ENCODE results near the gene METTL16. TPM values are rescaled to one million over a fixed set of nuclear protein-coding genes. Genes with fewer than 3 reads are reported as not detected.
A peak's percentile ranks its signal among the peaks of the same experiment; 100 is the strongest.
"Not testable (repeated sequence)": the region's sequence is repeated elsewhere in the genome, so short reads cannot be mapped to it uniquely, and the experiment has no call there.

METTL16 gene
- polyA plus RNA-seq, 4 donors, result 10.7 to 25.2 (median 12.9) TPM

GRCh38 chr17:2445638-2446037, 66.0 kb downstream of the METTL16 start:
- H3K27ac ChIP-seq (ENCODE audit: low read depth in 1 of 3, low read length in 2 of 3), result no peak overlapping the region
- peaks cover 0 to 13% (median 3%) of the 10 kb centered on the region in 3 donors for H3K36me3 ChIP-seq (ENCODE audit: control insufficient read depth in 3 of 3, insufficient read depth in 2 of 3, low read depth in 1 of 3, low read length in 3 of 3)
- H3K4me1 ChIP-seq (ENCODE audit: control insufficient read depth in 3 of 3, insufficient read depth in 2 of 3, low read depth in 1 of 3, low read length in 2 of 3), result peaks cover 0 to 14% (median 0%) of the 10 kb centered on the region in 3 donors
- H3K4me3 ChIP-seq (ENCODE audit: low read depth in 1 of 3, low read length in 3 of 3), result no peak overlapping the region
- no peak for DNase-seq
- H3K27me3 ChIP-seq (ENCODE audit: control insufficient read depth in 3 of 3, insufficient read depth in 3 of 3, low read length in 3 of 3), result no peaks in the 10 kb centered on the region
- 96 to 100% (median 98%) methylated on average over 1 of the region's 1 CpG for whole genome bisulfite sequencing, 3 donors
- peak; percentile 23 for FAIRE-seq
- peaks cover 0 to 4% of the 10 kb centered on the region in 2 donors for H3K9me3 ChIP-seq (ENCODE audit: control insufficient read depth in 2 of 2, insufficient read depth in 1 of 2, low read depth in 1 of 2, low read length in 1 of 2)

- WGBS, 3 donors, result 97 to 98% (median 98%) methylated on average over 8 of the region's 8 CpGs
- H3K27me3 ChIP-seq (ENCODE audit: control insufficient read depth in 3 of 3, insufficient read depth in 3 of 3, low read length in 3 of 3), result no peaks in the 10 kb centered on the region
- H3K4me1 ChIP-seq (ENCODE audit: control insufficient read depth in 3 of 3, insufficient read depth in 2 of 3, low read depth in 1 of 3, low read length in 2 of 3), result peaks cover 0 to 14% (median 0%) of the 10 kb centered on the region in 3 donors
- peaks cover 0 to 24% (median 3%) of the 10 kb centered on the region in 3 donors for H3K36me3 ChIP-seq (ENCODE audit: control insufficient read depth in 3 of 3, insufficient read depth in 2 of 3, low read depth in 1 of 3, low read length in 3 of 3)
- H3K9me3 ChIP-seq (ENCODE audit: control insufficient read depth in 2 of 2, insufficient read depth in 1 of 2, low read depth in 1 of 2, low read length in 1 of 2), result peaks cover 0 to 4% of the 10 kb centered on the region in 2 donors
- no peak overlapping the region for H3K4me3 ChIP-seq (ENCODE audit: low read depth in 1 of 3, low read length in 3 of 3)
- no peak for FAIRE-seq
- no peak overlapping the region for H3K27ac ChIP-seq (ENCODE audit: low read depth in 1 of 3, low read length in 2 of 3)
- DNase-seq, result no peak
Measured at GRCh38 chr17:2444382-2444781, 67.3 kb downstream of the METTL16 start.

GRCh38 chr17:2442166-2442565, 69.5 kb downstream of the METTL16 start:
- DNase-seq (peak; percentile 78 to 90), FAIRE-seq (no peak)
- Histone ChIP-seq H3K4me1 (ENCODE audit: control insufficient read depth in 3 of 3, insufficient read depth in 2 of 3, low read depth in 1 of 3, low read length in 2 of 3) (peaks cover 0 to 14% (median 0%) of the 10 kb centered on the region in 3 donors), H3K36me3 (ENCODE audit: control insufficient read depth in 3 of 3, insufficient read depth in 2 of 3, low read depth in 1 of 3, low read length in 3 of 3) (peaks cover 3 to 39% (median 7%) of the 10 kb centered on the region in 3 donors), H3K27ac (ENCODE audit: low read depth in 1 of 3, low read length in 2 of 3) (peak overlapping the region; percentile 72 to 83 (median 74)), H3K27me3 (ENCODE audit: control insufficient read depth in 3 of 3, insufficient read depth in 3 of 3, low read length in 3 of 3) (no peaks in the 10 kb centered on the region), H3K4me3 (ENCODE audit: low read depth in 1 of 3, low read length in 3 of 3) (no peak overlapping the region), H3K9me3 (ENCODE audit: control insufficient read depth in 2 of 2, insufficient read depth in 1 of 2, low read depth in 1 of 2, low read length in 1 of 2) (peaks cover 0 to 4% of the 10 kb centered on the region in 2 donors)
- 17 to 47% (median 31%) methylated on average over 3 of the region's 3 CpGs for WGBS, 3 donors

GRCh38 chr17:2440930-2441329, 70.8 kb downstream of the METTL16 start:
- 97 to 98% (median 98%) methylated on average over 4 of the region's 4 CpGs for WGBS, 3 donors
- Histone ChIP-seq H3K27ac (ENCODE audit: low read depth in 1 of 3, low read length in 2 of 3) (no peak overlapping the region), H3K36me3 (ENCODE audit: control insufficient read depth in 3 of 3, insufficient read depth in 2 of 3, low read depth in 1 of 3, low read length in 3 of 3) (peaks cover 3 to 47% (median 7%) of the 10 kb centered on the region in 3 donors), H3K27me3 (ENCODE audit: control insufficient read depth in 3 of 3, insufficient read depth in 3 of 3, low read length in 3 of 3) (no peaks in the 10 kb centered on the region), H3K9me3 (ENCODE audit: control insufficient read depth in 2 of 2, insufficient read depth in 1 of 2, low read depth in 1 of 2, low read length in 1 of 2) (no peaks in the 10 kb centered on the region), H3K4me3 (ENCODE audit: low read depth in 1 of 3, low read length in 3 of 3) (no peak overlapping the region), H3K4me1 (ENCODE audit: control insufficient read depth in 3 of 3, insufficient read depth in 2 of 3, low read depth in 1 of 3, low read length in 2 of 3) (peaks cover 0 to 14% (median 0%) of the 10 kb centered on the region in 3 donors)
- FAIRE-seq (no peak), DNase-seq (no peak)

GRCh38 chr17:2439997-2440396, 71.7 kb downstream of the METTL16 start:
- WGBS, 3 donors, result 92 to 95% (median 95%) methylated on average over 6 of the region's 6 CpGs

GRCh38 chr17:2438823-2439222, 72.9 kb downstream of the METTL16 start:
- H3K9me3 ChIP-seq (ENCODE audit: control insufficient read depth in 2 of 2, insufficient read depth in 1 of 2, low read depth in 1 of 2, low read length in 1 of 2), result no peaks in the 10 kb centered on the region
- no peaks in the 10 kb centered on the region for H3K27me3 ChIP-seq (ENCODE audit: control insufficient read depth in 3 of 3, insufficient read depth in 3 of 3, low read length in 3 of 3)
- peaks cover 3 to 52% (median 10%) of the 10 kb centered on the region in 3 donors for H3K36me3 ChIP-seq (ENCODE audit: control insufficient read depth in 3 of 3, insufficient read depth in 2 of 3, low read depth in 1 of 3, low read length in 3 of 3)
- WGBS, 3 donors, result 78 to 93% (median 91%) methylated on average over 6 of the region's 6 CpGs
- peaks cover 0 to 14% (median 0%) of the 10 kb centered on the region in 3 donors for H3K4me1 ChIP-seq (ENCODE audit: control insufficient read depth in 3 of 3, insufficient read depth in 2 of 3, low read depth in 1 of 3, low read length in 2 of 3)
- FAIRE-seq (no peak), DNase-seq (no peak)
- no peak overlapping the region for H3K4me3 ChIP-seq (ENCODE audit: low read depth in 1 of 3, low read length in 3 of 3)
- H3K27ac ChIP-seq (ENCODE audit: low read depth in 1 of 3, low read length in 2 of 3), result no peak overlapping the region

More at GRCh38 chr17:2439997-2440396, 71.7 kb downstream of the METTL16 start:
- not testable (repeated sequence) for H3K9me3 ChIP-seq (ENCODE audit: control insufficient read depth in 2 of 2, insufficient read depth in 1 of 2, low read depth in 1 of 2, low read length in 1 of 2); DNase-seq; H3K27ac ChIP-seq (ENCODE audit: low read depth in 1 of 3, low read length in 2 of 3); H3K27me3 ChIP-seq (ENCODE audit: control insufficient read depth in 3 of 3, insufficient read depth in 3 of 3, low read length in 3 of 3); FAIRE-seq; H3K4me3 ChIP-seq (ENCODE audit: low read depth in 1 of 3, low read length in 3 of 3)
- Histone ChIP-seq H3K4me1 (ENCODE audit: control insufficient read depth in 3 of 3, insufficient read depth in 2 of 3, low read depth in 1 of 3, low read length in 2 of 3) (peaks cover 0 to 14% (median 0%) of the 10 kb centered on the region in 3 donors), H3K36me3 (ENCODE audit: control insufficient read depth in 3 of 3, insufficient read depth in 2 of 3, low read depth in 1 of 3, low read length in 3 of 3) (peaks cover 3 to 51% (median 7%) of the 10 kb centered on the region in 3 donors)

- DNase-seq (no peak), FAIRE-seq (no peak)
- WGBS, 3 donors, result 85 to 90% (median 88%) methylated on average over 5 of the region's 5 CpGs
Measured at GRCh38 chr17:2436316-2436905, 75.3 kb downstream of the METTL16 start.

GRCh38 chr17:2435862-2436261, 75.8 kb downstream of the METTL16 start:
- no peaks in the 10 kb centered on the region for H3K9me3 ChIP-seq (ENCODE audit: control insufficient read depth in 2 of 2, insufficient read depth in 1 of 2, low read depth in 1 of 2, low read length in 1 of 2)
- peaks cover 3 to 67% (median 10%) of the 10 kb centered on the region in 3 donors for H3K36me3 ChIP-seq (ENCODE audit: control insufficient read depth in 3 of 3, insufficient read depth in 2 of 3, low read depth in 1 of 3, low read length in 3 of 3)
- WGBS, 3 donors, result 72 to 87% (median 77%) methylated on average over 9 of the region's 9 CpGs
- DNase-seq, result no peak
- no peak overlapping the region for H3K4me3 ChIP-seq (ENCODE audit: low read depth in 1 of 3, low read length in 3 of 3)
- no peak overlapping the region for H3K27ac ChIP-seq (ENCODE audit: low read depth in 1 of 3, low read length in 2 of 3)
- no peaks in the 10 kb centered on the region for H3K4me1 ChIP-seq (ENCODE audit: control insufficient read depth in 3 of 3, insufficient read depth in 2 of 3, low read depth in 1 of 3, low read length in 2 of 3)
- no peak for FAIRE-seq
- no peaks in the 10 kb centered on the region for H3K27me3 ChIP-seq (ENCODE audit: control insufficient read depth in 3 of 3, insufficient read depth in 3 of 3, low read length in 3 of 3)

More at GRCh38 chr17:2436316-2436905, 75.3 kb downstream of the METTL16 start:
- Histone ChIP-seq H3K4me3 (ENCODE audit: low read depth in 1 of 3, low read length in 3 of 3) (no peak overlapping the region), H3K4me1 (ENCODE audit: control insufficient read depth in 3 of 3, insufficient read depth in 2 of 3, low read depth in 1 of 3, low read length in 2 of 3) (no peaks in the 10 kb centered on the region), H3K36me3 (ENCODE audit: control insufficient read depth in 3 of 3, insufficient read depth in 2 of 3, low read depth in 1 of 3, low read length in 3 of 3) (peaks cover 3 to 68% (median 10%) of the 10 kb centered on the region in 3 donors), H3K27ac (ENCODE audit: low read depth in 1 of 3, low read length in 2 of 3) (no peak overlapping the region), H3K9me3 (ENCODE audit: control insufficient read depth in 2 of 2, insufficient read depth in 1 of 2, low read depth in 1 of 2, low read length in 1 of 2) (no peaks in the 10 kb centered on the region), H3K27me3 (ENCODE audit: control insufficient read depth in 3 of 3, insufficient read depth in 3 of 3, low read length in 3 of 3) (no peaks in the 10 kb centered on the region)

All from small intestine (tissue), 7 donors.